ENCODE measurements around the gene GJA9.

GJA9 gene

DNA sequence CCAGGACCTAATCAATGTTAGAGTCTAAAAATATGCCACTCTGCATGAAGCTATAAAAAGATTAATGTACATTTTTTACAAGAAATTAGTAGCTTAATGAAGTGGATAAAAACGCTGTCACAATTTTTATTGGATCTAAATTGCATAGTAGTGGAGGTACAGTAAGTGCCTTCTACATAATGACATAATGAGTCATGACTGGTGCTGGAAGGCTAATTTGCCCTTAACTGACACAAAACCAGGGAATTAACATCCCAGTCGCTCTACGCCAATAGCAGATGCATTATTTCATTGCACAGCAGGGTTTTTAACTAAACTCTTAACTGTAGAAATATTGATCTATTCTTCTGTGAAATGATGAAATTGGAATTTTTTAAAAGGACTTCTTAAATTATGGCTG lies 55.1 kb downstream of the GJA9 start:
- Mint-ChIP-seq H3K9me3 (no peaks in the 10 kb centered on the region), H3K4me1 (peaks cover 30% of the 10 kb centered on the region), H3K36me3 (ENCODE audit: low read depth) (no peaks in the 10 kb centered on the region), H3K27ac (no peak overlapping the region), H3K27me3 (ENCODE audit: low read depth, poor library complexity) (peaks cover 44% of the 10 kb centered on the region), H3K4me3 (no peak overlapping the region)
- DNase-seq = no peak
- TF ChIP-seq, protein P1, sequence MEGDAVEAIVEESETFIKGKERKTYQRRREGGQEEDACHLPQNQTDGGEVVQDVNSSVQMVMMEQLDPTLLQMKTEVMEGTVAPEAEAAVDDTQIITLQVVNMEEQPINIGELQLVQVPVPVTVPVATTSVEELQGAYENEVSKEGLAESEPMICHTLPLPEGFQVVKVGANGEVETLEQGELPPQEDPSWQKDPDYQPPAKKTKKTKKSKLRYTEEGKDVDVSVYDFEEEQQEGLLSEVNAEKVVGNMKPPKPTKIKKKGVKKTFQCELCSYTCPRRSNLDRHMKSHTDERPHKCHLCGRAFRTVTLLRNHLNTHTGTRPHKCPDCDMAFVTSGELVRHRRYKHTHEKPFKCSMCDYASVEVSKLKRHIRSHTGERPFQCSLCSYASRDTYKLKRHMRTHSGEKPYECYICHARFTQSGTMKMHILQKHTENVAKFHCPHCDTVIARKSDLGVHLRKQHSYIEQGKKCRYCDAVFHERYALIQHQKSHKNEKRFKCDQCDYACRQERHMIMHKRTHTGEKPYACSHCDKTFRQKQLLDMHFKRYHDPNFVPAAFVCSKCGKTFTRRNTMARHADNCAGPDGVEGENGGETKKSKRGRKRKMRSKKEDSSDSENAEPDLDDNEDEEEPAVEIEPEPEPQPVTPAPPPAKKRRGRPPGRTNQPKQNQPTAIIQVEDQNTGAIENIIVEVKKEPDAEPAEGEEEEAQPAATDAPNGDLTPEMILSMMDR (IDR thresholded peaks at IDR 0.05) = no peak
